H9 (cell line): Measurements from ENCODE around the gene TPCN2. TPM values are rescaled to one million over a fixed set of nuclear protein-coding genes. Genes with fewer than 3 reads are reported as not detected.

Experiments
- DNase-seq: peaks from one replicate; pipeline ENCODE4 v3.0.0-alpha.2; 2017
- H2AFZ ChIP-seq: one replicate; pipeline ENCODE4 v1.6.1; 2013; ENCODE audit warnings: mild to moderate bottlenecking, low read length, control low read depth, moderate library complexity
- H2AK5ac ChIP-seq: 2 replicates; pipeline ENCODE4 v1.6.1; 2013; ENCODE audit warnings: low read length, control low read depth, mixed read lengths; ENCODE audit not compliant: insufficient read length
- H2BK120ac ChIP-seq: one replicate; pipeline ENCODE4 v1.6.1; 2013; ENCODE audit warnings: low read depth, mild to moderate bottlenecking, low read length, control low read depth, inconsistent platforms; ENCODE audit not compliant: poor library complexity, severe bottlenecking
- H2BK12ac ChIP-seq: 2 replicates; pipeline ENCODE4 v1.6.1; 2013; ENCODE audit warnings: low read length, control low read depth, mixed read lengths, low read depth; ENCODE audit not compliant: insufficient read length
- H2BK15ac ChIP-seq: 2 replicates; pipeline ENCODE4 v1.6.1; 2013; ENCODE audit warnings: low read depth, low read length, control low read depth
- H2BK20ac ChIP-seq: one replicate; pipeline ENCODE4 v1.6.1; 2013; ENCODE audit warnings: low read depth, mild to moderate bottlenecking, low read length, control low read depth, inconsistent platforms; ENCODE audit not compliant: poor library complexity, severe bottlenecking
- H2BK5ac ChIP-seq: 2 replicates; pipeline ENCODE4 v1.6.1; 2013; ENCODE audit warnings: low read length, control low read depth, mixed read lengths; ENCODE audit not compliant: insufficient read length
- H3K14ac ChIP-seq: 2 replicates; pipeline ENCODE4 v1.6.1; 2013; ENCODE audit warnings: low read length, control low read depth; ENCODE audit not compliant: insufficient read depth
- H3K18ac ChIP-seq: 2 replicates; pipeline ENCODE4 v1.6.1; 2013; ENCODE audit warnings: low read depth, mild to moderate bottlenecking, mixed read lengths, low read length, control low read depth; ENCODE audit not compliant: insufficient read length
- H3K23ac ChIP-seq: 2 replicates; pipeline ENCODE4 v1.6.1; 2013; ENCODE audit warnings: low read length, control low read depth, mixed read lengths, low read depth; ENCODE audit not compliant: insufficient read length
- H3K23me2 ChIP-seq: 2 replicates; pipeline ENCODE4 v1.6.1; 2013; ENCODE audit warnings: low read depth, mild to moderate bottlenecking, mixed read lengths, low read length, control low read depth; ENCODE audit not compliant: insufficient read length, poor library complexity, severe bottlenecking
- H3K27ac ChIP-seq: 2 replicates; pipeline ENCODE4 v1.5.1; 2013; ENCODE audit warnings: low read length, control low read depth, mixed read lengths, low read depth; ENCODE audit not compliant: insufficient read length
- H3K27me3 ChIP-seq: 2 replicates; pipeline ENCODE4 v1.6.1; 2013; ENCODE audit warnings: low read length, control low read depth, inconsistent platforms; ENCODE audit not compliant: insufficient read depth
- H3K4ac ChIP-seq: 2 replicates; pipeline ENCODE4 v1.6.1; 2013; ENCODE audit warnings: low read depth, mild to moderate bottlenecking, control low read depth, inconsistent platforms, low read length, moderate library complexity
- H3K4me1 ChIP-seq: 2 replicates; pipeline ENCODE4 v1.6.1; 2013; ENCODE audit warnings: low read length, control low read depth, inconsistent platforms; ENCODE audit not compliant: insufficient read depth
- H3K4me2 ChIP-seq: 2 replicates; pipeline ENCODE4 v1.6.1; 2013; ENCODE audit warnings: low read length, control low read depth, mixed read lengths; ENCODE audit not compliant: insufficient read length, insufficient read depth
- H3K56ac ChIP-seq: 2 replicates; pipeline ENCODE4 v1.6.1; 2013; ENCODE audit warnings: low read depth, mild to moderate bottlenecking, mixed read lengths, low read length, control low read depth; ENCODE audit not compliant: insufficient read length
- H3K79me1 ChIP-seq: 2 replicates; pipeline ENCODE4 v1.6.1; 2013; ENCODE audit warnings: low read depth, mild to moderate bottlenecking, moderate library complexity, low read length, control low read depth, inconsistent platforms; ENCODE audit not compliant: insufficient read depth, poor library complexity, severe bottlenecking
- H3K79me2 ChIP-seq: 2 replicates; pipeline ENCODE4 v1.6.1; 2013; ENCODE audit warnings: low read length, control low read depth, inconsistent platforms; ENCODE audit not compliant: insufficient read depth
- H3K9ac ChIP-seq: 2 replicates; pipeline ENCODE4 v1.6.1; 2013; ENCODE audit warnings: low read length, control low read depth, mixed read lengths; ENCODE audit not compliant: insufficient read length; ENCODE audit errors: extremely low read depth
- H3K9me3 ChIP-seq: one replicate; pipeline ENCODE4 v1.6.1; 2013; ENCODE audit warnings: low read depth, low read length, inconsistent platforms; ENCODE audit not compliant: control insufficient read depth
- H3T11ph ChIP-seq: one replicate; pipeline ENCODE4 v1.6.1; 2013; ENCODE audit warnings: mild to moderate bottlenecking, low read length, control low read depth, inconsistent platforms
- H4K20me1 ChIP-seq: one replicate; pipeline ENCODE4 v1.6.1; 2013; ENCODE audit not compliant: control insufficient read depth, insufficient read length, insufficient read depth
- H4K5ac ChIP-seq: 2 replicates; pipeline ENCODE4 v1.6.1; 2013; ENCODE audit warnings: low read depth, mild to moderate bottlenecking, mixed read lengths, low read length, control low read depth; ENCODE audit not compliant: insufficient read length
- H4K8ac ChIP-seq: replicated peaks from 2 replicates; pipeline ENCODE4 v1.6.1; 2013; ENCODE audit warnings: low read length, control low read depth, mixed read lengths, low read depth; ENCODE audit not compliant: insufficient read length
- H4K91ac ChIP-seq: 2 replicates; pipeline ENCODE4 v1.6.1; 2013; ENCODE audit warnings: low read depth, mild to moderate bottlenecking, moderate library complexity, mixed read lengths, low read length, control low read depth; ENCODE audit not compliant: insufficient read length
- H3K27ac Mint-ChIP-seq, 3 experiments: 2 replicates in 2 of 3; 3 replicates in 1 of 3; pipeline ENCODE4 v1.8.0; 2020 to 2021; ENCODE audit warnings: mixed read lengths in 3 of 3, mild to moderate bottlenecking in 1 of 3, moderate library complexity in 1 of 3
- H3K27me3 Mint-ChIP-seq: 2 replicates; pipeline ENCODE4 v1.8.0; 2021; ENCODE audit warnings: low read depth, mild to moderate bottlenecking, moderate library complexity, mixed read lengths
- H3K36me3 Mint-ChIP-seq, 3 experiments: 2 replicates in 2 of 3; 3 replicates in 1 of 3; pipeline ENCODE4 v1.8.0; 2020 to 2021; ENCODE audit warnings: low read depth in 3 of 3, mixed read lengths in 3 of 3; ENCODE audit not compliant: insufficient read depth in 1 of 3
- H3K4me1 Mint-ChIP-seq, 2 experiments: 2 replicates each; pipeline ENCODE4 v1.8.0; 2020; ENCODE audit warnings: mixed read lengths in 2 of 2
- H3K4me3 Mint-ChIP-seq, 2 experiments: 2 replicates in 1 of 2; 3 replicates in 1 of 2; pipeline ENCODE4 v1.8.0; 2020 to 2021; ENCODE audit warnings: mild to moderate bottlenecking in 2 of 2, mixed read lengths in 2 of 2, moderate library complexity in 1 of 2
- H3K9me3 Mint-ChIP-seq, 2 experiments: 2 replicates in 1 of 2; 3 replicates in 1 of 2; pipeline ENCODE4 v1.8.0; 2020; ENCODE audit warnings: mild to moderate bottlenecking in 2 of 2, mixed read lengths in 2 of 2, moderate library complexity in 1 of 2
- CTCF ChIP-seq: fragments of 200-600 bp; sonication (generic); conservative IDR thresholded peaks from 3 replicates; pipeline ENCODE4 v1.8.0; 2021; ENCODE audit warnings: antibody characterized with exemption, mild to moderate bottlenecking
- WGBS: extraction: QIAGEN DNeasy Blood & Tissue Kit; methylation state at CpG from one replicate; pipeline ENCODE4 v1.1.7; 2013; ENCODE audit warnings: missing lambda C conversion rate, low lambda C conversion rate, mixed read lengths; ENCODE audit not compliant: insufficient read length; ENCODE audit errors: extremely low coverage; 5-methylcytosine and 5-hydroxymethylcytosine counted together
- total RNA-seq: library from RNA; stranded (reverse); gene quantifications from 2 replicates; pipeline ENCODE4 v1.2.1, GENCODE V29; 2021

TPCN2 gene
- total RNA-seq, 1 experiment from 2014 or later = 16.8 TPM

GRCh38 chr11:69006816-69007215 lies 41.9 kb upstream of the TPCN2 start:
- Histone ChIP-seq H2BK15ac (no peak overlapping the region), H3K9ac (no peak overlapping the region), H2BK12ac (no peak overlapping the region), H3K23ac (no peak overlapping the region), H2BK20ac (no peak overlapping the region), H4K5ac (no peak overlapping the region), H3K4me1 (no peaks in the 10 kb centered on the region), H3K14ac (no peak overlapping the region), H3K79me2 (no peaks in the 10 kb centered on the region), H3K9me3 (no peaks in the 10 kb centered on the region), H3T11ph (no peak overlapping the region), H2AK5ac (no peak overlapping the region), H4K8ac (no peak overlapping the region), H3K79me1 (no peaks in the 10 kb centered on the region), H2BK5ac (no peak overlapping the region), H4K91ac (no peak overlapping the region), H3K23me2 (peaks cover 5% of the 10 kb centered on the region), H3K4me2 (no peak overlapping the region), H3K4ac (no peak overlapping the region), H2AFZ (no peak overlapping the region), H3K56ac (no peak overlapping the region), H3K27ac (no peak overlapping the region), H2BK120ac (no peak overlapping the region), H3K27me3 (no peaks in the 10 kb centered on the region), H3K18ac (no peak overlapping the region), H4K20me1 (no peaks in the 10 kb centered on the region)
- Mint-ChIP-seq H3K36me3 (peaks cover 0 to 5% (median 0%) of the 10 kb centered on the region in 3 experiments; a peak in 4 of 7 replicates), H3K9me3 (no peaks in the 10 kb centered on the region), H3K4me3 (no peak overlapping the region), H3K4me1 (peaks cover 20 to 21% of the 10 kb centered on the region in 2 experiments), H3K27me3 (peaks cover 1% of the 10 kb centered on the region), H3K27ac (no peak overlapping the region)
- peak; percentile 5 for DNase-seq
- no CpG with 5 or more reads among the region's 12 CpGs for WGBS
- TF ChIP-seq CTCF = no peak
